ENCODE measurements around the gene ASH1L.
"Not testable (repeated sequence)": the region's sequence is repeated elsewhere in the genome, so short reads cannot be mapped to it uniquely, and the experiment has no call there.

The ASH1L gene

GRCh38 chr1:155453141-155453540 lies 109.5 kb downstream of the ASH1L start:
- no peak for DNase-seq (ENCODE audit: low read depth in 3 of 3, low spot score in 1 of 3)

GRCh38 chr1:155451199-155451598 lies 111.4 kb downstream of the ASH1L start:
- no peak for DNase-seq (ENCODE audit: low read depth in 3 of 3, low spot score in 1 of 3)

GRCh38 chr1:155442431-155442830 lies 120.2 kb downstream of the ASH1L start:
- not testable (repeated sequence) for DNase-seq (ENCODE audit: low read depth in 3 of 3, low spot score in 1 of 3)

DNA sequence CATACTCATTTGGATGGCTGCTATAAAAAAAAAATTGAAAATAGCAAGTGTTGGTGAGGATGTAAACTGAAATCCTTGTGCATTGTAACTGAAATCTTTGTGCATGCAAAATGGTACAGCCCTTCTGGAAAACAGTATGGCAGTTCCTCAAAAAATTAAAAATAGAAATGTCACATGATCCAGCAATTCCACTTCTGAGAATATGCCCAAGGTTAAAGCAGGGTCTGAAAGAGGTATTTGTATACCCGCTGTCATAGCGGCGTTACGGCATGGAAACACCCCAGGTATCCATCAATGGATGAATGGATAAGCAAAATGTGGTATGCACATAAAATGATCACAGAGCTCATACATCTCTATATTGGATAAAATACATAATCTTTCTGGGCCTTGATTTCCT lies 125.2 kb downstream of the ASH1L start:
- DNase-seq (ENCODE audit: low read depth in 3 of 3, low spot score in 1 of 3) = no peak

DNA sequence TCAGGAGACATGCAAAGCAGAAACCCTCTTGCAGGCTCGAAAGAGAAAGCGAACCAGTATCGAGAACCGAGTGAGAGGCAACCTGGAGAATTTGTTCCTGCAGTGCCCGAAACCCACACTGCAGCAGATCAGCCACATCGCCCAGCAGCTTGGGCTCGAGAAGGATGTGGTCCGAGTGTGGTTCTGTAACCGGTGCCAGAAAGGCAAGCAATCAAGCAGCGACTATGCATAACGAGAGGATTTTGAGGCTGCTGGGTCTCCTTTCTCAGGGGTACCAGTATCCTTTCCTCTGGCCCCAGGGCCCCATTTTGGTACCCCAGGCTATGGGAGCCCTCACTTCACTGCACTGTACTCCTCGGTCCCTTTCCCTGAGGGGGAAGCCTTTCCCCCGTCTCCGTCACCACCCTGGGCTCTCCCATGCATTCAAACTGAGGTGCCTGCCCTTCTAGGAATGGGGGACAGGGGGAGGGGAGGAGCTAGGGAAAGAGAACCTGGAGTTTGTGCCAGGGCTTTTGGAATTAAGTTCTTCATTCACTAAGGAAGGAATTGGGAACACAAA lies 128.7 kb downstream of the ASH1L start:
- DNase-seq (ENCODE audit: low read depth in 3 of 3, low spot score in 1 of 3) = not testable (repeated sequence)

- not testable (repeated sequence) for DNase-seq (ENCODE audit: low read depth in 3 of 3, low spot score in 1 of 3)
Measured at GRCh38 chr1:155433128-155433830, 129.3 kb downstream of the ASH1L start.

DNA sequence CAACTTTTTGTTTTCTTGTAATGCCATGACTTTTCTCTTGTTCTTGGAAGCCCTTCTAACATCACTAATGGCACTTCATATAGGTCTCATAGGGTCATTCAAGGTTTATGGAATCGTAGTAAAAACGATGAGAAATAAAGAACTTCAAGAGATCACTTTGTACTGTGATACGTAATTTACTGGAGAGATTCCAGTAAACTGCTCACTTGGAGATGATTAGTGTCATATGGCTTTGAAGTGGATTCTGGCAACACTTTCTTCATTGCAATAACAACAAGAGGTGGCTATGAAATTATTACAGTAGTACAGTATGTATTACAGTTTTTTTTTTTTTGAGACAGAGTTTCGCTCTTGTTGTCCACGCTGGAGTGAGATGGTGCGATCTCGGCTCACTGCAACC lies 138.5 kb downstream of the ASH1L start:
- DNase-seq (ENCODE audit: low read depth in 3 of 3, low spot score in 1 of 3) = no peak

DNA sequence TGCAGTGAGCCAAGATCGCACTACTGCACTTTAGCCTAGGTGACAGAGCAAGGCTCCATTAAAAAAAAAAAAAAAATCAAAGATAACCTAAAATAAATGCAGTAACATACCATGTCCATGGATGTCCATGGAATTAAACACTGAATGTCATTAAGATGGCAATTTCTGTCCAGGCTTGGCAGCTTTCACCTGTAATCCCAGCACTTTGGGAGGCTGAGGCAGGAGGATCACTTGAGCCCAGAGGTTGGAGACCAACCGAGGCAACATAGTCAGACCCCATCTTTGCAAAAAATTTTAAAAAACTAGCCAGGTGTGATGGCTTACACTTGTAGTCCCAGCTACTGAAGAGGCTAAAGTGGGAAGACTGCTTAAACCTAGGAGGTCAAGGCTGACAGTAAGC lies 141.8 kb downstream of the ASH1L start:
- DNase-seq (ENCODE audit: low read depth in 3 of 3, low spot score in 1 of 3) = no peak

DNA sequence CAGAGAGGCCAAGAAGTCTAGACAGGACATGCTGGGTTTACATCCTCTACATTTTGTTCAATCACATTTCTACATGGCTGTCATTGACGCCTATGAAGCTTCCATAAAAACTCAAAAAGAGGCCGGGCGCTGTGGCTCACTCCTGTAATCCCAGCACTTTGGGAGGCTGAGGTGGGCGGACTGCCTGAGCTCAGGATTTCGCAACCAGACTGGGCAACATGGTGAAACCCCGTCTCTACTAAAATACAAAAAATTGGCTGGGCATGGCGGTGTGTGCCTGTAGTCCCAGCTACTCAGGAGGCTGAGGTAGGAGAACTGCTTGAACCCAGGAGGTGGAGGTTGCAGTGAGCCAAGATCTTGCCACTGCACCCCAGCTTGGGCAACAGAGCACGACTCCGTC lies 150.8 kb downstream of the ASH1L start:
- not testable (repeated sequence) for DNase-seq (ENCODE audit: low read depth in 3 of 3, low spot score in 1 of 3)

GRCh38 chr1:155410931-155411330 lies 151.7 kb downstream of the ASH1L start:
- no peak for DNase-seq (ENCODE audit: low read depth in 3 of 3, low spot score in 1 of 3)

DNA sequence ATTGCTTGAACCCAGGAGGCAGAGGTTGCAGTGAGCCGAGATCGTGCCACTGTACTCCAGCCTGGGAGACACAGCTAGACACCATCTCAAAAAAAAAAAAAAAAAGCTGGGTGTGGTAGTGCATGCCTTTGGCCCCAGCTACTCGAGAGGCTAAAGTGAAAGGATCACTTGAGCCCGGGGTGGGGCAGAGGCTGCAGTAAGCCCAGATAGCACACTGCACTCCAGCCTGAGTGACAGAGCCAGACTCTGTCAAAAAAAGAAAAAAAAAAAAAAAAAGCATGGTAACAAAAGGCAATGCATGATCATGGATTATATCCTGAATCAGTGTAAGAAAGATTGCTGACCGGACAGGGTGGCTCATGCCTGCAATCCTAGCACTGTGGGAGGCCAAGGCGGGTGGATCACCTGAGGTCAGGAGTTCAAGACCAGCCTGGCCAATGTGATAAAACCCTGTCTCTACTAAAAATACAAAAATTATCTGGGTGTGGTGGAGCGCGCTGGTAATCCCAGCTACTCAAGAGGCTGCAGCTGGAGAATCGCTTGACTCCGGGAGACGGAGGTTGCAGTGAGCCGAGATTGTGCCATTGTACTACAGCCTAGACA lies 165.6 kb downstream of the ASH1L start:
- no peak for DNase-seq (ENCODE audit: low read depth in 3 of 3, low spot score in 1 of 3)

- no peak for DNase-seq (ENCODE audit: low read depth in 3 of 3, low spot score in 1 of 3)
Measured at GRCh38 chr1:155392898-155393411, 169.6 kb downstream of the ASH1L start.

DNA sequence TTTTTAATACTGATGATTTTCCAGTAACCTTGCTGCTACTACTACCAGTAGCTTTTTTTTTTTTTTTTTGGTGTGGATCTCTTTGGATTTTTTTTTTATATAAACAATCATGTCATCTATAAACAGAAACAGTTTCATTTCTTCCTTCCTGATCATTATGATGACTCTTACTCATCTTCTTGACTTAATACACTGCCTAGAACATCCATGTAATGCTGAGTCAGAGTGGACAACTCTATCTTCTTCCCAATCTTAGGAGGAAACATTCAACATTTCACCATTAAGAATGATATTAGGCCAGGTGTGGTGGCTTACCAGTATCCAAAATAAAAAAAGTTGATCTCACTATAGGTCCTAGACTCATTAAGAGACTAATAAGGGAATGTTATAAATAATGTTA lies 172.8 kb downstream of the ASH1L start:
- DNase-seq (ENCODE audit: low read depth in 3 of 3, low spot score in 1 of 3) = no peak

GRCh38 chr1:155385836-155386235 lies 176.8 kb downstream of the ASH1L start:
- not testable (repeated sequence) for DNase-seq (ENCODE audit: low read depth in 3 of 3, low spot score in 1 of 3)

DNA sequence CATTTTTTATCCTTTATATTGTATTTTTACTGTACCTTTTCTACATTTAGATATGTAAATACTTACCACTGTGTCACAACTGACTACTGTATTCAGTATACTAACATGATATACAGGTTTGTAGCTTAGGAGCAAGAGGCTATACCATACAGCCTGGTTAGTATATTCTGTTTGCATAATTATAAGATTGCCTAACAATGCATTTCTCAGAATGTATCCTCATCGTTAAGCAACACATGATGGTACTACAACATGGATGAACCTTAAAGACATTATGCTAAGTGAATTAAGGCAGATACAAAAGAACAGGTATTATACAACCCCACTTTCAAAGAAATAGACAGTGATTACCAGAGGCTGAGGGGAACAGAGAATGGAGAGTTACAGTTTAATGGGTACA lies 179.2 kb downstream of the ASH1L start:
- DNase-seq (ENCODE audit: low read depth in 3 of 3, low spot score in 1 of 3) = no peak

DNA sequence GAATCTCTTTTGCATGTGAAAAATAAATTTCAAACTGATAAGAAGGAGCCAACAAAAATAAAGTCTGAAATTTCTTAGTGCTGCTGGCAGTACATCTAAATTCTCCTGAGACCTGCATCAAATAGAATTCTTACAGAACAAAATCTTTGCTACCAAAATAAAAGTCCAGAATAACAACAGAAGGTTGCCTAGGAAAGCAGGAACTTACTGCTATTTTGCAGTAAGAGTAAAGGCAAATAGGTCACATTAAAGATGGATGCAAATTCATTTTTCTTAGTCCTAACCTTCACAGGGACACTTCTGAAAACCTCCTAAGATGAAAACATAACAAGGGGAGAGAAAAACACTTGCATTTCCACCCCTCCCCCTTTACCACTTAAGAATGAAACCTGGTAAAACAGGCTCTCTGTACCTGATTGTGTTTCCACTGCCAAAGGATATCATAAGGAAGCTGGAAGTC lies 182.9 kb downstream of the ASH1L start:
- DNase-seq (ENCODE audit: low read depth in 3 of 3, low spot score in 1 of 3) = no peak

GRCh38 chr1:155379180-155379579 lies 183.4 kb downstream of the ASH1L start:
- DNase-seq (ENCODE audit: low read depth in 3 of 3, low spot score in 1 of 3) = no peak

GRCh38 chr1:155360051-155360450 lies 202.6 kb downstream of the ASH1L start:
- no peak for DNase-seq (ENCODE audit: low read depth in 3 of 3, low spot score in 1 of 3)

GRCh38 chr1:155352631-155353030 lies 210.0 kb downstream of the ASH1L start:
- no peak for DNase-seq (ENCODE audit: low read depth in 3 of 3, low spot score in 1 of 3)

GRCh38 chr1:155342842-155343241 lies 219.8 kb downstream of the ASH1L start:
- DNase-seq (ENCODE audit: low read depth in 3 of 3, low spot score in 1 of 3) = no peak

GRCh38 chr1:155339515-155340097 lies 223.0 kb downstream of the ASH1L start:
- no peak for DNase-seq (ENCODE audit: low read depth in 3 of 3, low spot score in 1 of 3)

- DNase-seq (ENCODE audit: low read depth in 3 of 3, low spot score in 1 of 3) = no peak
Measured at GRCh38 chr1:155334962-155335361, 227.6 kb downstream of the ASH1L start.

All from stimulated activated CD4-positive, alpha-beta T cell treated with anti-CD3 and anti-CD28 coated beads, TNF-alpha, amount 100 ng/mL, for 1 hour (primary cell).